Fibroblast of pulmonary artery (primary cell): Measurements from ENCODE around the gene CHST2.

Experiments used
- DNase-seq: peaks from one replicate; pipeline ENCODE4 v3.0.0-alpha.2; 2010; ENCODE audit warnings: low read depth
- H3K4me3 ChIP-seq: replicated peaks from 2 replicates; pipeline ENCODE4 v1.5.1; 2011; ENCODE audit warnings: low read depth, mild to moderate bottlenecking, control low read depth, low read length, moderate library complexity
- CTCF ChIP-seq: IDR thresholded peaks from 2 replicates; pipeline ENCODE4 v1.5.1; 2011; ENCODE audit warnings: mild to moderate bottlenecking, control low read depth, low read length, inconsistent platforms; ENCODE audit errors: missing control alignments

The CHST2 gene

DNA sequence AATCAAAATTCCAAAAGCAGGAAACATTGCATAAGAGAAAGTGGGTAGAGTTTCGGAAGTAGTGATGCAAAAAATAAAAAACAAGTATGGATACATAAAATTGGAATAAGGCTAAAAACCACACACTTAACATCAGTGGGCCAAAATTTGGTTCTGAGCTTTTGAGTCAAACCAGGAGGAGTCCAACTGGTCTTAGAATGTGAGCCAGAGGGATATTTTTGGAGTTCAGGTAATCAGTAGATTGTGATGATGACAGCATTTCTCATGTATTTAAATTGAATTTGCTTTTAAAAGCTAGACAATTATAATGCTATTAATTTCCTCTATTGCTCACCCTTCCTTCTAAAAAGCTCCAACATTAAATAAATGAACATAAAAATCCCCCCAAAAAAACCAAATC is 38.2 kb upstream of the CHST2 start:
- DNase-seq: no peak
- no peak for TF ChIP-seq CTCF

GRCh38 chr3:143081844-143082778 is 37.5 kb upstream of the CHST2 start:
- H3K4me3 ChIP-seq: no peak overlapping the region
- no peak for DNase-seq
- no peak for TF ChIP-seq CTCF

More for the DNA sequence above, 38.2 kb upstream of the CHST2 start:
- H3K4me3 ChIP-seq: no peak overlapping the region

DNA sequence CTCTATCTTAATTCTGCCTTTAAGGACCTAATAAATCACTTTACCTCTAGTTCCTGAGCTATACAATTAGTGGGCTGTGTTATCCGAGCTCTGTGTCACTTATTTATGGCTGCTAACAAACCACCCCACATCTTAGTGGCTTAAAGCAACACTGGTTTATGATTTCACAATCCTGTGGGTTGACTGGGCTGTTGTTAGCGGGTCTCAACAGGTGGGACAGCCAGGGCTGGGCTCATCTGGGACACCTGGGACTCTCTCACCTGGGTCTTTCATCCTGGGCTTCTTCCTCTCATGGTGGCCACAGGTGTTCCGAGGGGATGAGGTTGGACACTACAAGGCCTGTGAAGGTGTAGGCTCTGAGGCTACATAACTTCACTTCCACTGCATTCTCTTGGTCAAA is 35.8 kb upstream of the CHST2 start:
- H3K4me3 ChIP-seq: no peak overlapping the region
- DNase-seq: no peak
- no peak for TF ChIP-seq CTCF

DNA sequence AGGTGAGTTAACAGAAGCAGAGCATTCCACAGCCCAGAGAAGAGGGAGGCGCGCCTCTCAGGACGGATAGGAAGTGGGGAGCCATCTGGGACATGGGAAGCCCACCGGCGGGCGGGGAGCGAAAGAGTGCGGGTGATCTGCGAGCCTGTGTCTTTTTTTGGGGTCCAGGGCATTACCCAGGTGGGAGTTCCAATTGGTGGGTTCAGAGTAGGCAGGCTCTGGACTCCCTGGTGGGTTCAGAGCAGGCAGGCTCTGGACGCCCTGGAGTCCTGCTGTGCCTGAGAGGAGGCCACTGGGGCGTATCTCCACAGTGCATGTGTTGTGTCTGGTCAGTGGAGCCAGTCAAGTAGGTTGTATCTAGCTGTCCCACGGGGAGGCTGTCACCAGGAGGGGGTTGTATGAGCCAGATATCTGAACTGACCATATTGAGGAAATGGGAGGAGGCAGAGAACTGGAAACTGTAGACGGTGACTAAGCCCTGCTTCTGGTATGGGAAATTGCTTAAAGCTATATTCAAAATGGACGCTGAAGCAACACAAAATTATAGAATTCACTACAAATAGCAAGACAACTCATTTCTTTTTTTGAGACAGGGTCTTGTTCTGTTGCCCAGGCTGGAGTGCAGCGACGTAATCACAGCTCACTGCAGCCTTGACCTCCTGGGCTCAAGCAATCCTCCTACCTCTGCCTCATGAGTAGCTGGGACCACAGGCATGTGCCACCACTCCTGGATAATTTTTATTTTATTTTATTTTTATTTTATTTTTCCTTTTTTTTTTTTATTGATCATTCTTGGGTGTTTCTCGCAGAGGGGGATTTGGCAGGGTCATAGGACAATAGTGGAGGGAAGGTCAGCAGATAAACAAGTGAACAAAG is 34.5 kb upstream of the CHST2 start:
- DNase-seq: peak; percentile 83
- TF ChIP-seq CTCF: peak; percentile 8
- no peak overlapping the region for H3K4me3 ChIP-seq

GRCh38 chr3:143088835-143089234 is 30.7 kb upstream of the CHST2 start:
- TF ChIP-seq CTCF: no peak
- no peak for DNase-seq
- H3K4me3 ChIP-seq: no peak overlapping the region

- TF ChIP-seq CTCF: no peak
- no peak overlapping the region for H3K4me3 ChIP-seq
- no peak for DNase-seq
Observed at GRCh38 chr3:143089965-143090364, 29.6 kb upstream of the CHST2 start.
